Astrocyte (in vitro differentiated cells and primary cell): ENCODE data around the gene KREMEN1. TPM values are rescaled to one million over a fixed set of nuclear protein-coding genes. Genes with fewer than 3 reads are reported as not detected.
A peak's percentile ranks its signal among the peaks of the same experiment; 100 is the strongest.

Source experiments
- DNase-seq: peaks from one replicate; pipeline ENCODE4 v3.0.0-alpha.2; 2010; ENCODE audit warnings: low read depth
- FAIRE-seq: peaks from 2 replicates; lab custom pipeline; 2011; peaks lifted over from hg19 to GRCh38; lab: Jason Lieb, UNC
- H2AFZ ChIP-seq: 2 replicates; pipeline ENCODE4 v1.6.0; 2012; ENCODE audit warnings: low read depth, low read length, inconsistent platforms
- H3K27ac ChIP-seq: 2 replicates; pipeline ENCODE4 v1.5.1; 2011; ENCODE audit warnings: low read depth, low read length, inconsistent platforms
- H3K27me3 ChIP-seq: 2 replicates; pipeline ENCODE4 v1.6.0; 2011; ENCODE audit warnings: low read length, inconsistent platforms; ENCODE audit not compliant: insufficient read depth
- H3K36me3 ChIP-seq: 2 replicates; pipeline ENCODE4 v1.5.1; 2011; ENCODE audit warnings: low read length, inconsistent platforms; ENCODE audit not compliant: insufficient read depth
- H3K4me1 ChIP-seq: 2 replicates; pipeline ENCODE4 v1.5.1; 2011; ENCODE audit warnings: low read length, inconsistent platforms; ENCODE audit not compliant: insufficient read depth
- H3K4me2 ChIP-seq: 2 replicates; pipeline ENCODE4 v1.6.0; 2012; ENCODE audit warnings: low read length, inconsistent platforms
- H3K4me3 ChIP-seq: 2 replicates; pipeline ENCODE4 v1.5.1; 2011; ENCODE audit warnings: low read depth, mild to moderate bottlenecking, low read length, inconsistent platforms; ENCODE audit not compliant: insufficient read depth
- H3K79me2 ChIP-seq: 2 replicates; pipeline ENCODE4 v1.6.0; 2012; ENCODE audit warnings: mild to moderate bottlenecking, low read length, inconsistent platforms; ENCODE audit not compliant: insufficient read depth
- H3K9ac ChIP-seq: 2 replicates; pipeline ENCODE4 v1.6.0; 2012; ENCODE audit warnings: mild to moderate bottlenecking, low read length, inconsistent platforms
- H3K9me3 ChIP-seq: 2 replicates; pipeline ENCODE4 v1.5.1; 2012; ENCODE audit warnings: low read depth, mild to moderate bottlenecking, low read length, inconsistent platforms; ENCODE audit not compliant: insufficient read depth
- H4K20me1 ChIP-seq: 2 replicates; pipeline ENCODE4 v1.6.0; 2012; ENCODE audit warnings: low read length, inconsistent platforms; ENCODE audit not compliant: insufficient read depth
- H3K27ac Mint-ChIP-seq: one replicate; pipeline ENCODE4 v1.8.0; 2021; ENCODE audit warnings: mild to moderate bottlenecking, mixed read lengths; ENCODE audit not compliant: unreplicated experiment
- H3K27me3 Mint-ChIP-seq: one replicate; pipeline ENCODE4 v1.8.0; 2021; ENCODE audit warnings: low read depth, mixed read lengths; ENCODE audit not compliant: unreplicated experiment
- H3K36me3 Mint-ChIP-seq: one replicate; pipeline ENCODE4 v1.8.0; 2021; ENCODE audit warnings: low read depth, mixed read lengths; ENCODE audit not compliant: unreplicated experiment
- H3K4me1 Mint-ChIP-seq: one replicate; pipeline ENCODE4 v1.8.0; 2021; ENCODE audit warnings: low read depth, mixed read lengths; ENCODE audit not compliant: unreplicated experiment
- H3K4me3 Mint-ChIP-seq: one replicate; pipeline ENCODE4 v1.8.0; 2021; ENCODE audit warnings: mild to moderate bottlenecking, moderate library complexity, mixed read lengths; ENCODE audit not compliant: unreplicated experiment
- H3K9me3 Mint-ChIP-seq: one replicate; pipeline ENCODE4 v1.8.0; 2021; ENCODE audit warnings: mild to moderate bottlenecking, mixed read lengths; ENCODE audit not compliant: unreplicated experiment
- CTCF ChIP-seq: IDR thresholded peaks from 2 replicates; pipeline ENCODE4 v1.5.1; 2011; ENCODE audit warnings: low read depth, mild to moderate bottlenecking, inconsistent platforms, low read length, moderate library complexity; ENCODE audit not compliant: insufficient read depth
- EZH2 ChIP-seq: IDR thresholded peaks from 2 replicates; pipeline ENCODE4 v1.6.1; 2012; ENCODE audit warnings: mild to moderate bottlenecking, low read length, inconsistent platforms; ENCODE audit not compliant: insufficient read depth
- total RNA-seq: library from RNA; stranded (reverse); gene quantifications from 2 replicates; pipeline ENCODE4 v1.2.1, GENCODE V29; 2021

KREMEN1 gene
- total RNA-seq, 1 donor from 2014 or later: 3.3 TPM

GRCh38 chr22:29074276-29074772, 1.5 kb downstream of the KREMEN1 start:
- Histone ChIP-seq H3K9me3 (no peaks in the 10 kb centered on the region), H3K4me2 (peak overlapping the region; percentile 88), H3K4me3 (no peak overlapping the region), H3K36me3 (no peaks in the 10 kb centered on the region), H3K27me3 (peaks cover 25% of the 10 kb centered on the region), H2AFZ (peak overlapping the region; percentile 83), H3K4me1 (peaks cover 14% of the 10 kb centered on the region), H3K79me2 (no peaks in the 10 kb centered on the region), H3K9ac (no peak overlapping the region), H4K20me1 (no peaks in the 10 kb centered on the region), H3K27ac (no peak overlapping the region)
- no peak for FAIRE-seq
- peaks cover 2% of the 10 kb centered on the region for H3K4me1 Mint-ChIP-seq
- no peak for DNase-seq
- peaks cover 35% of the 10 kb centered on the region for H3K27me3 Mint-ChIP-seq
- peak overlapping the region; percentile 60 for H3K4me3 Mint-ChIP-seq
- H3K9me3 Mint-ChIP-seq: no peaks in the 10 kb centered on the region
- H3K36me3 Mint-ChIP-seq: no peaks in the 10 kb centered on the region
- no peak overlapping the region for H3K27ac Mint-ChIP-seq
- TF ChIP-seq EZH2: no peak
- TF ChIP-seq CTCF: no peak

GRCh38 chr22:29078036-29078868, 5.4 kb downstream of the KREMEN1 start:
- Mint-ChIP-seq H3K27ac (no peak overlapping the region), H3K9me3 (no peaks in the 10 kb centered on the region), H3K27me3 (peaks cover 7% of the 10 kb centered on the region), H3K4me1 (peaks cover 2% of the 10 kb centered on the region), H3K4me3 (no peak overlapping the region), H3K36me3 (no peaks in the 10 kb centered on the region)
- Histone ChIP-seq H4K20me1 (no peaks in the 10 kb centered on the region), H3K27me3 (peaks cover 9% of the 10 kb centered on the region), H3K4me1 (peaks cover 9% of the 10 kb centered on the region), H3K27ac (no peak overlapping the region), H3K9ac (no peak overlapping the region), H3K4me2 (no peak overlapping the region), H2AFZ (no peak overlapping the region), H3K9me3 (no peaks in the 10 kb centered on the region), H3K4me3 (no peak overlapping the region), H3K36me3 (no peaks in the 10 kb centered on the region), H3K79me2 (no peaks in the 10 kb centered on the region)
- FAIRE-seq: no peak
- TF ChIP-seq EZH2 (no peak), CTCF (no peak)
- no peak for DNase-seq

DNA sequence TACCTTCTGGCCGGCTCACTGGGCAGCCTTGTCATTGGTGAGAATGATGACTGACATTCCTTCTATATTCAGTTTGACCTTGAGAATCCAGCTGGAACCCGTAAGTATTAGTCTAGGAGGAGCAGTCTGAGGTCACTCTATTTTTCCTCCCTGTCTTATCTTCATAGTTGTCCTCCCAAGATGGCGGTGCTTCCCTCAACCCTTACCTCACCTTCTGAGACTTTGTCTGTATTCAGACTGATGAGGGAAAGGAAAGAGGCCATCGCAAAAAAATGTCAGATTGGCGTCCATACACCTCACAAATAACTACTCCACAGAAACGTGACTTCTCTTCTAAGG, 6.0 kb downstream of the KREMEN1 start:
- peaks cover 3% of the 10 kb centered on the region for H3K4me1 ChIP-seq
- no peaks in the 10 kb centered on the region for H3K79me2 ChIP-seq
- Mint-ChIP-seq H3K4me1 (peaks cover 4% of the 10 kb centered on the region), H3K27ac (no peak overlapping the region), H3K27me3 (peaks cover 7% of the 10 kb centered on the region), H3K9me3 (no peaks in the 10 kb centered on the region), H3K36me3 (no peaks in the 10 kb centered on the region), H3K4me3 (no peak overlapping the region)
- H3K27ac ChIP-seq: no peak overlapping the region
- DNase-seq: no peak
- H3K27me3 ChIP-seq: peaks cover 6% of the 10 kb centered on the region
- H3K9me3 ChIP-seq: no peaks in the 10 kb centered on the region
- H3K36me3 ChIP-seq: no peaks in the 10 kb centered on the region
- no peak overlapping the region for H3K4me2 ChIP-seq
- no peak for FAIRE-seq
- H2AFZ ChIP-seq: no peak overlapping the region
- TF ChIP-seq EZH2: no peak
- no peak for TF ChIP-seq CTCF
- no peak overlapping the region for H3K4me3 ChIP-seq
- no peaks in the 10 kb centered on the region for H4K20me1 ChIP-seq
- H3K9ac ChIP-seq: no peak overlapping the region
